Subcutaneous abdominal adipose tissue (tissue), 5 donors: ENCODE results near the gene POP4.
"Not testable (repeated sequence)": the region's sequence is repeated elsewhere in the genome, so short reads cannot be mapped to it uniquely, and the experiment has no call there.

ENCODE experiments used
- H3K27ac ChIP-seq: one replicate; pipeline ENCODE4 v1.7.0; 2013; ENCODE audit warnings: low read depth, mild to moderate bottlenecking, inconsistent platforms, low read length, moderate library complexity
- H3K27me3 ChIP-seq, 5 donors: one replicate each; pipeline ENCODE4 v1.7.0; 2013; ENCODE audit warnings: low read length in 5 of 5, inconsistent platforms in 1 of 5; ENCODE audit not compliant: control insufficient read depth in 5 of 5, insufficient read depth in 4 of 5
- H3K36me3 ChIP-seq, 5 donors: one replicate each; pipeline ENCODE4 v1.7.0; 2013; ENCODE audit warnings: low read length in 5 of 5; ENCODE audit not compliant: control insufficient read depth in 5 of 5, insufficient read depth in 5 of 5
- H3K4me1 ChIP-seq, 5 donors: one replicate each; pipeline ENCODE4 v1.7.0; 2013; ENCODE audit warnings: low read length in 5 of 5, mild to moderate bottlenecking in 3 of 5, moderate library complexity in 1 of 5; ENCODE audit not compliant: control insufficient read depth in 5 of 5, insufficient read depth in 5 of 5
- H3K4me3 ChIP-seq, 5 donors: one replicate each; pipeline ENCODE4 v1.7.0; 2013; ENCODE audit warnings: low read length in 5 of 5, low read depth in 1 of 5
- H3K9ac ChIP-seq, 5 donors: one replicate each; pipeline ENCODE4 v1.7.0; 2013; ENCODE audit warnings: low read length in 5 of 5, mild to moderate bottlenecking in 4 of 5, moderate library complexity in 3 of 5
- H3K9me3 ChIP-seq, 5 donors: one replicate each; pipeline ENCODE4 v1.7.0; 2013; ENCODE audit warnings: low read length in 5 of 5; ENCODE audit not compliant: control insufficient read depth in 5 of 5
- donor health status: healthy.
- donor health status: healthy.
- donor health status: healthy.
- donor health status: healthy.
- donor health status: healthy.

Gene POP4

DNA sequence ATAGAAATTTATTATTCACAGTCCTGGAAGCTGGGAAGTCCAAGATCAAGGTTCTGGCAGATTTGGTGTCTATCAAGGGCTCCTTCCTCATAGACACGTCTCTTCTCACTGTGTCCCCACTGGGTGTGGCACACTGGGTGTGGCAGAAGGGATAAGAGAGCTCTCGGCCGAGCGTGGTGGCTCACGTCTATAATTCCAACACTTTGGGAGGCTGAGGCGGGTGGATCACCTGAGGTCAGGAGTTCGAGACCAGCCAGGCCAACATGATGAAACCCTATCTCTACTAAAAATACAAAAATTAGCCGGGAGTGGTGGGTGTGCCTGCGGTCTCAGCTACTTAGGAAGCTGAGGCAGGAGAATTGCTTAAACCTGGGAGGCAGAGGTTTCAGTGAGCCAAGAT is 20.7 kb downstream of the POP4 start:
- H3K9ac ChIP-seq, H3K4me1 ChIP-seq, H3K27me3 ChIP-seq, H3K27ac ChIP-seq, H3K36me3 ChIP-seq, H3K9me3 ChIP-seq, H3K4me3 ChIP-seq: not testable (repeated sequence)

GRCh38 chr19:29628661-29629385 is 22.7 kb downstream of the POP4 start:
- no peak overlapping the region for H3K9ac ChIP-seq
- no peaks in the 10 kb centered on the region for H3K36me3 ChIP-seq
- peaks cover 0 to 3% (median 0%) of the 10 kb centered on the region in 5 donors for H3K27me3 ChIP-seq
- peaks cover 0 to under 1% (median 0%) of the 10 kb centered on the region in 5 donors for H3K9me3 ChIP-seq
- no peak overlapping the region for H3K4me3 ChIP-seq
- no peaks in the 10 kb centered on the region for H3K4me1 ChIP-seq
- H3K27ac ChIP-seq = no peak overlapping the region

- H3K27ac ChIP-seq = no peak overlapping the region
- no peak overlapping the region for H3K4me3 ChIP-seq
- no peaks in the 10 kb centered on the region for H3K36me3 ChIP-seq
- H3K9me3 ChIP-seq = peaks cover 0 to 4% (median 0%) of the 10 kb centered on the region in 5 donors
- peaks cover 0 to 3% (median 0%) of the 10 kb centered on the region in 5 donors for H3K27me3 ChIP-seq
- H3K9ac ChIP-seq = no peak overlapping the region
- no peaks in the 10 kb centered on the region for H3K4me1 ChIP-seq
Observed at GRCh38 chr19:29629836-29630534, 23.9 kb downstream of the POP4 start.

- peaks cover 0 to 3% (median 0%) of the 10 kb centered on the region in 5 donors for H3K27me3 ChIP-seq
- H3K36me3 ChIP-seq = no peaks in the 10 kb centered on the region
- H3K9me3 ChIP-seq = peaks cover 0 to 4% (median 0%) of the 10 kb centered on the region in 5 donors
- H3K4me3 ChIP-seq = no peak overlapping the region
- H3K4me1 ChIP-seq = no peaks in the 10 kb centered on the region
- H3K27ac ChIP-seq = no peak overlapping the region
- H3K9ac ChIP-seq = no peak overlapping the region
Observed at GRCh38 chr19:29630655-29631054, 24.6 kb downstream of the POP4 start.

GRCh38 chr19:29631450-29631849 is 25.4 kb downstream of the POP4 start:
- Histone ChIP-seq H3K4me1 (no peaks in the 10 kb centered on the region), H3K9me3 (peaks cover 0 to 4% (median 0%) of the 10 kb centered on the region in 5 donors), H3K27ac (no peak overlapping the region), H3K36me3 (no peaks in the 10 kb centered on the region), H3K4me3 (no peak overlapping the region), H3K9ac (no peak overlapping the region), H3K27me3 (peaks cover 0 to 7% (median 0%) of the 10 kb centered on the region in 5 donors)

GRCh38 chr19:29634002-29634401 is 27.9 kb downstream of the POP4 start:
- peaks cover 0 to 4% (median 0%) of the 10 kb centered on the region in 5 donors for H3K9me3 ChIP-seq
- H3K9ac ChIP-seq = no peak overlapping the region
- H3K4me3 ChIP-seq = no peak overlapping the region
- no peaks in the 10 kb centered on the region for H3K36me3 ChIP-seq
- H3K27me3 ChIP-seq = peaks cover 0 to 9% (median 3%) of the 10 kb centered on the region in 5 donors
- no peaks in the 10 kb centered on the region for H3K4me1 ChIP-seq
- no peak overlapping the region for H3K27ac ChIP-seq

DNA sequence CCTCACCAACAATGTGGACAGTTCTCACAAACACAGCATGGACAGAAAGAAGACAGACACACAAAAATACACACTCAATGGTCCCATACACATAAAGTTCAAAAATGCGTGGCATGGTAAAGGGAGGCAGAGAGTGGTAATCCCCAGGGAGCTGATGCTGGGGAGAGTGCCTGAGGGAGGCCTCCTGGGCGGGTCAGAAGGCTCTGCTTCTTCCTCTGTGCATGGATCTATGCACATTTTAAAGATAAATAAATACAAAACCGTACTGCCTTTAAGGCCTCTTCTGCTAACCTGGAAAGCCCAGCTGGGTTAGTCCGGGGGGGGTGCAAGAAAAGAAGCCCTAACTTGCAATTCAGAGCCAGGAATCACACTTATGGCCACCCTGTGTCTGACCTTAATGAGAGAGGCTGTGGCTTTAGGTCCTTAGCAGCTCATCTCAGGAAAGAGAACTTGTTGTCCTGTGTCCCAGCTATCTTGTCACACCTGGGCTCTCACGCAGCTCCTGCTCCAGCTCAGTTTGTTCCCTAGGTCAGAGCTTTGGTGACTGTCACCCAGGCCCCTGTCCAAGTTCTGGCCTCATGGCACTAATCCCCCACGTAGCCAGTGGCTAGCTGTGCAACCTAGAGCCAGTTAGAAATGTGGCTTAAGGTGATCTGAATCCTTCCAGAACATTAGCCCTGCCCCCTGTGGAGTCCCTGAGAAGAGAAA is 28.5 kb downstream of the POP4 start:
- Histone ChIP-seq H3K9me3 (peaks cover 0 to 4% (median 0%) of the 10 kb centered on the region in 5 donors), H3K4me1 (no peaks in the 10 kb centered on the region), H3K4me3 (no peak overlapping the region), H3K9ac (no peak overlapping the region), H3K27me3 (peaks cover 0 to 9% (median 3%) of the 10 kb centered on the region in 5 donors), H3K36me3 (no peaks in the 10 kb centered on the region), H3K27ac (no peak overlapping the region)

DNA sequence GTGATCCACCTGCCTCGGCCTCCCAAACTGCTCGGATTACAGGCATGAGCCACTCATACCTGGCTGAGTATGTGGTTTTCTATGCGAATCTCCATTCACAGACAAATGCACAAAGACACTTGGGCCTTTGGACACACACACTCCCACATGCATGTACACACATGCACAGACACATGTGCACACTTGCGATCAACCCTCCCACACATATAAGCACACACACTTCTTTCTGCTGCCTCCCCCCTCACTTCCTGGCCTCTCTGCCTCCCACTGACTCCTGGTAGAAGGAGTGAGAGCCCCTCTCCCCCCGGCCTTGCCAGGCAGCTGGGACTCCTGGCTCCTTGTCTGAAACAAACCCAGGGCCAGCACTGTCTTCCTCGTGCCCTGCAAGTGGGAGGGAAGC is 29.9 kb downstream of the POP4 start:
- no peak overlapping the region for H3K9ac ChIP-seq
- no peak overlapping the region for H3K4me3 ChIP-seq
- peaks cover 0 to 9% (median 3%) of the 10 kb centered on the region in 5 donors for H3K27me3 ChIP-seq
- H3K4me1 ChIP-seq = no peaks in the 10 kb centered on the region
- peaks cover 0 to 4% (median 0%) of the 10 kb centered on the region in 5 donors for H3K9me3 ChIP-seq
- no peaks in the 10 kb centered on the region for H3K36me3 ChIP-seq
- H3K27ac ChIP-seq = no peak overlapping the region

DNA sequence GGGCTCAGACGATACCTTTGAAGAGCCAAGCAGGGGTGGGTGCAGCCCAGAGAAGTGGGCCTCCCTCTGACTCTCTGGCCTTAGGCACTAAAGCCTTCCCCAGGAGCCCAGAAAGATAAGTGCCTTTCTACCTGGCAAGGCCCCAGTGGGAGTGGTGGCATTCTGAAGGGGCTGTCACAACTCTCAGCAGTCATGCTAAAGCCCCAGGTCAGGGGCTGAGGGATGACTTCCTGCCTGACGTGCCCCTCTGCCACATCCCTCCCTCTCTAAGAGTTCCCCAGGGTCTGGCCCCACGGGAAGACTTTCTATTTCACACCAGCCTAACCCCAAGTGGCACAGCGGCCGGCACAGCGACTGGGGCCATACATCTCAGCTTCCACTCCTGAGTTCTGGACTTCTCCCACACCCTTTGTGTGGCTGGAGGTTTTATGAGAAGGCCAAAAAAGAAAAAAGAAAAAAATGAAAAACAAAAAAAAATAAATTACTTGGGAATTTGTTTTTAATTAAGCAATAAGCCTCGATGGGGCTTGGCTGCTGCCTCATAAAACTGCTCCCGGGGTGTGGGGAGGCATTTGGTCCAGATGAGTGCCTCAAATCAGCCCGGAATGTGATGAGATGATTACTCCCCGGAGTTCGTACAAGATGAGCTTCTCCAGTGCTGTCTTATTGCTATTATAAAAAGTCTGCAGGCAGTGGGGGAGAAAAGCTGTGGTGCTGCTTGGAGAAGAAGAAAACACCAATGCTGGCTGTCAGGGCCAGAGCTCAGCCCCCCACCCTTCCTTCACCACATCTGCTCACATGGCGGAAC is 30.7 kb downstream of the POP4 start:
- H3K4me3 ChIP-seq = no peak overlapping the region

More for the DNA sequence above, 30.7 kb downstream of the POP4 start:
- Histone ChIP-seq H3K27ac (no peak overlapping the region), H3K9ac (no peak overlapping the region), H3K36me3 (no peaks in the 10 kb centered on the region), H3K4me1 (no peaks in the 10 kb centered on the region), H3K9me3 (peaks cover 0 to 4% (median 0%) of the 10 kb centered on the region in 5 donors), H3K27me3 (peaks cover 0 to 6% (median 3%) of the 10 kb centered on the region in 5 donors)
